ENCODE results near the gene SPART. TPM values are rescaled to one million over a fixed set of nuclear protein-coding genes. Genes with fewer than 3 reads are reported as not detected.

SPART gene
- 101 TPM for total RNA-seq
- long read RNA-seq, full-length matches to known transcripts, result 171 of 236 reads
- long read RNA-seq, partial matches to known transcripts, result 17 of 236 reads
- long read RNA-seq, other reads (novel, unspliced or antisense), result 48 of 236 reads

GRCh38 chr13:36346222-36347083 is at the start of gene SPART:
SPART (minus strand) TSS chr13:36346394; CDS start chr13:36335830, 10,564 bp downstream.
- peak; percentile 97 for DNase-seq (ENCODE audit: low spot score)

GRCh38 chr13:36395280-36395679 is 49.1 kb upstream of the SPART start:
- no peak for DNase-seq (ENCODE audit: low spot score)

GRCh38 chr13:36385489-36385888 is 39.3 kb upstream of the SPART start:
- DNase-seq (ENCODE audit: low spot score), result no peak

GRCh38 chr13:36382030-36382429 is 35.8 kb upstream of the SPART start:
- no peak for DNase-seq (ENCODE audit: low spot score)

GRCh38 chr13:36377826-36378468 is 31.8 kb upstream of the SPART start:
- DNase-seq (ENCODE audit: low spot score), result no peak

GRCh38 chr13:36374063-36374462 is 27.9 kb upstream of the SPART start:
- DNase-seq (ENCODE audit: low spot score), result no peak

- DNase-seq (ENCODE audit: low spot score), result no peak
Observed at GRCh38 chr13:36371185-36371584, 25.0 kb upstream of the SPART start.

- DNase-seq (ENCODE audit: low spot score), result no peak
Observed at GRCh38 chr13:36370108-36370429, 23.9 kb upstream of the SPART start.

- no peak for DNase-seq (ENCODE audit: low spot score)
Observed at GRCh38 chr13:36369268-36370107, 23.3 kb upstream of the SPART start.

GRCh38 chr13:36366031-36366430 is 19.8 kb upstream of the SPART start:
- DNase-seq (ENCODE audit: low spot score), result no peak

GRCh38 chr13:36363366-36363863 is 17.2 kb upstream of the SPART start:
- DNase-seq (ENCODE audit: low spot score), result no peak

GRCh38 chr13:36362914-36363313 is 16.7 kb upstream of the SPART start:
- DNase-seq (ENCODE audit: low spot score), result no peak

GRCh38 chr13:36362251-36362650 is 16.1 kb upstream of the SPART start:
- DNase-seq (ENCODE audit: low spot score), result no peak

- DNase-seq (ENCODE audit: low spot score), result no peak
Observed at GRCh38 chr13:36360903-36361302, 14.7 kb upstream of the SPART start.

- no peak for DNase-seq (ENCODE audit: low spot score)
Observed at GRCh38 chr13:36359301-36359950, 13.2 kb upstream of the SPART start.

GRCh38 chr13:36358175-36358718 is 12.1 kb upstream of the SPART start:
- DNase-seq (ENCODE audit: low spot score), result no peak

GRCh38 chr13:36357692-36358091 is 11.5 kb upstream of the SPART start:
- no peak for DNase-seq (ENCODE audit: low spot score)

- DNase-seq (ENCODE audit: low spot score), result no peak
Observed at GRCh38 chr13:36357231-36357630, 11.0 kb upstream of the SPART start.

- no peak for DNase-seq (ENCODE audit: low spot score)
Observed at GRCh38 chr13:36356058-36356457, 9.9 kb upstream of the SPART start.

GRCh38 chr13:36355632-36356031 is 9.4 kb upstream of the SPART start:
- no peak for DNase-seq (ENCODE audit: low spot score)

All from mesenteric fat pad (tissue), 1 donor.